ENCODE data around the gene DCANP1.

Gene DCANP1

DNA sequence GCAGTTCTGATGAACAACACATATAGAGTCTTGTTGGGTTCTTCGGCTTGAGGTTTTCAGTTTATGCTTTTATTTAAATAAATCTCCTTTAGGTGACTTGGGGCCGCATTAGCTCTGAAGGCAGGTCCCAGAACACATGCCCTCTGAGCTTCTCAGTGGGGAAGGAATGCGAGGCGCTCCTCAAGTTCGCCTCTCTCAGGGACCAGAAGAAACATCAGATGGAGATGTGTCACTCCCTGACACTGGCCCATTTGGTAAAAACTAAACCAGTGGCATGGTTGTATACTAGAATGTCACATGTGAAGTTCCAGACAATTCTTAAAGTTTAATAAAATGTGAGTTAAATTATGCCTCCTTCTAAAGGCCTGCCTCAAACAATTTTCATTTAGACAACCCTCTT is 50.1 kb downstream of the DCANP1 start:
- Histone ChIP-seq H3K4me3 (ENCODE audit: low read length in 2 of 2) (peak overlapping the region in 1 of 2 donors; percentile 83), H3K27ac (ENCODE audit: low read depth in 2 of 2, low read length in 2 of 2) (no peak overlapping the region), H3K9ac (ENCODE audit: low read depth in 1 of 2, low read length in 2 of 2) (peak overlapping the region in 1 of 2 donors; percentile 26), H3K9me3 (ENCODE audit: control insufficient read depth in 2 of 2, low read length in 2 of 2) (no peaks in the 10 kb centered on the region), H3K36me3 (ENCODE audit: control insufficient read depth in 2 of 2, insufficient read depth in 2 of 2, low read length in 2 of 2) (peaks cover 0 to 6% of the 10 kb centered on the region in 2 donors), H3K27me3 (ENCODE audit: control insufficient read depth in 2 of 2, insufficient read depth in 2 of 2, low read length in 2 of 2) (no peaks in the 10 kb centered on the region), H3K4me1 (ENCODE audit: control insufficient read depth in 2 of 2, insufficient read depth in 2 of 2, low read length in 2 of 2) (peaks cover 22 to 27% of the 10 kb centered on the region in 2 donors)

GRCh38 chr5:135396459-135397055 is 50.6 kb downstream of the DCANP1 start:
- no peaks in the 10 kb centered on the region for H3K27me3 ChIP-seq (ENCODE audit: control insufficient read depth in 2 of 2, insufficient read depth in 2 of 2, low read length in 2 of 2)
- peak overlapping the region in 1 of 2 donors; percentile 26 for H3K9ac ChIP-seq (ENCODE audit: low read depth in 1 of 2, low read length in 2 of 2)
- no peak overlapping the region for H3K4me3 ChIP-seq (ENCODE audit: low read length in 2 of 2)
- H3K27ac ChIP-seq (ENCODE audit: low read depth in 2 of 2, low read length in 2 of 2): no peak overlapping the region
- no peaks in the 10 kb centered on the region for H3K9me3 ChIP-seq (ENCODE audit: control insufficient read depth in 2 of 2, low read length in 2 of 2)
- H3K36me3 ChIP-seq (ENCODE audit: control insufficient read depth in 2 of 2, insufficient read depth in 2 of 2, low read length in 2 of 2): peaks cover 0 to 11% of the 10 kb centered on the region in 2 donors
- peaks cover 22 to 31% of the 10 kb centered on the region in 2 donors for H3K4me1 ChIP-seq (ENCODE audit: control insufficient read depth in 2 of 2, insufficient read depth in 2 of 2, low read length in 2 of 2)

DNA sequence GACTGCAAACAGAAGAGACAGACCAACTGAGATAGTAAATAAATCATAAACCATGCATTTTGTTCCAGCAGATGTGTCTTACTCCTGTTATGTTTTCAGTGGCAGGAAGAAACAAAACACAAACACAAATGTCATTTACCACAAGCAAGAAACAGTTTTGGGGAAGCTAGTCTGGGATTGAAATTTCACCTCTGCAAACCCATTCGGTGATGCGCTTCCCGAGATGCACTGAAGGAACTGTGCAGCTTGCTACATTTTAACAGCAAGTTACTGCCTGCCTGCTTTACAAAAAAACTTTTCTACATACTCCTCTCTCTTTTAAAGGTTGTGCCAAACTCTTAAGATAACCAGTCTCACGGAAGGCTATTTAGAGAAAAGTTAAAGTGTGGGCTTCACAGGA is 51.3 kb downstream of the DCANP1 start:
- Histone ChIP-seq H3K27me3 (ENCODE audit: control insufficient read depth in 2 of 2, insufficient read depth in 2 of 2, low read length in 2 of 2) (no peaks in the 10 kb centered on the region), H3K4me3 (ENCODE audit: low read length in 2 of 2) (no peak overlapping the region), H3K36me3 (ENCODE audit: control insufficient read depth in 2 of 2, insufficient read depth in 2 of 2, low read length in 2 of 2) (peaks cover 0 to 12% of the 10 kb centered on the region in 2 donors), H3K9me3 (ENCODE audit: control insufficient read depth in 2 of 2, low read length in 2 of 2) (no peaks in the 10 kb centered on the region), H3K4me1 (ENCODE audit: control insufficient read depth in 2 of 2, insufficient read depth in 2 of 2, low read length in 2 of 2) (peaks cover 22 to 36% of the 10 kb centered on the region in 2 donors), H3K9ac (ENCODE audit: low read depth in 1 of 2, low read length in 2 of 2) (no peak overlapping the region), H3K27ac (ENCODE audit: low read depth in 2 of 2, low read length in 2 of 2) (no peak overlapping the region)

GRCh38 chr5:135395451-135395850 is 51.7 kb downstream of the DCANP1 start:
- Histone ChIP-seq H3K27me3 (ENCODE audit: control insufficient read depth in 2 of 2, insufficient read depth in 2 of 2, low read length in 2 of 2) (no peaks in the 10 kb centered on the region), H3K9me3 (ENCODE audit: control insufficient read depth in 2 of 2, low read length in 2 of 2) (no peaks in the 10 kb centered on the region), H3K36me3 (ENCODE audit: control insufficient read depth in 2 of 2, insufficient read depth in 2 of 2, low read length in 2 of 2) (peaks cover 0 to 12% of the 10 kb centered on the region in 2 donors), H3K9ac (ENCODE audit: low read depth in 1 of 2, low read length in 2 of 2) (no peak overlapping the region), H3K4me3 (ENCODE audit: low read length in 2 of 2) (no peak overlapping the region), H3K27ac (ENCODE audit: low read depth in 2 of 2, low read length in 2 of 2) (no peak overlapping the region), H3K4me1 (ENCODE audit: control insufficient read depth in 2 of 2, insufficient read depth in 2 of 2, low read length in 2 of 2) (peaks cover 22 to 36% of the 10 kb centered on the region in 2 donors)

Measured in mucosa of rectum (tissue), 2 donors.